HG03457 (cell line): ENCODE measurements around the gene CPNE4.
"Not testable (repeated sequence)": the region's sequence is repeated elsewhere in the genome, so short reads cannot be mapped to it uniquely, and the experiment has no call there.

Source experiments
- ATAC-seq: cut with Tn5 transposase; IDR thresholded peaks from one replicate; pipeline ENCODE4 v1.9.1; 2021; ENCODE audit warnings: moderate number of reproducible peaks; ENCODE audit not compliant: unreplicated experiment

CPNE4 gene

DNA sequence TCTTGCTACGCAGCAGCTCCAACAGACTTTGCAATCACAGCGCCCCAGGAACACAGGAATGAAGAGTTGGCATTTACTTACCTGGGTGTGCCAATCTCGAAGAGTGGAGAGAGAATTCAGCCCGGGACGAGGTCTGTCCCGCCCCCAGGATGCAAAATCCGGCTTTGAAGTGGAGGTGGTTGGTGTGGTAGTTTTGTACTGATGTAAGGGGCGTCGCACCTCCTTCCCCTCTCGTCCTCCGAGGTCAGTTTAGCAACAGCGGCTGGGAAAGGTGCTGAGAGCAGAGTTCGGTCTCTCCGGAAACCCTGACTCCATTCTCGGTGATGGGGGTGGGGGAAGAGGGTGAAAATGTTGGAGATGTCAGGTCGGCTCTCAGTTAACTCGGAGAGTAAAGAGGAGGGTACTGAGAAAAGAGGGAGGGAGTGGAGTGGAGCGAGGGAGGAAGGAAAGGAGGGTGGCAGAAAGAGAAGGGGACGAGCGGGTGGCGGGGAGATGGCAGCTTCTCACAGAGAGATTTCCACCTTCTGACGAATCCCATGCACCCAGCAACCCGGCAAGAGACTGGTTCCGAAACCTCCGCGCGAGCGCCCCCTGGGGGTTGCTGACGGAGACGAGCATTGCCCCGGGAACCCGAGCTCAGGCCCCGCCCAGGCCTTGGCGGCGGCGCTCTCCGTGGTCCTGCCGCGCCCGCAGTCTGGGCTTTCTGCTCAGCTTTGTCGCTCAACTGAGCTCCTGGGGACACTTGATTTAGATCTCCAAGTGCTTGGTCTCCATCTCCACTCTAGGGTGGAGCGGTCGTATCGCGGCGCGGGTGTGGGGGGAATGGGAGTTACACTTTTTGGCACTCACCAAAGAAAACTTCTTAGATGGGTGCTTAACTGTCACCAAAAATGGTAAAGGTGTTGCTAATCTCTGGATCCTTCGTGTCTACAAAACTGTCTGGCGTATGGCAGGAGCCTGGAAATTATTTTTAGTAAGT is at the start of gene CPNE4:
Gene CPNE4 (minus strand): TSS at position 529 of the 979 bp plus-strand sequence.
- no peak for ATAC-seq

DNA sequence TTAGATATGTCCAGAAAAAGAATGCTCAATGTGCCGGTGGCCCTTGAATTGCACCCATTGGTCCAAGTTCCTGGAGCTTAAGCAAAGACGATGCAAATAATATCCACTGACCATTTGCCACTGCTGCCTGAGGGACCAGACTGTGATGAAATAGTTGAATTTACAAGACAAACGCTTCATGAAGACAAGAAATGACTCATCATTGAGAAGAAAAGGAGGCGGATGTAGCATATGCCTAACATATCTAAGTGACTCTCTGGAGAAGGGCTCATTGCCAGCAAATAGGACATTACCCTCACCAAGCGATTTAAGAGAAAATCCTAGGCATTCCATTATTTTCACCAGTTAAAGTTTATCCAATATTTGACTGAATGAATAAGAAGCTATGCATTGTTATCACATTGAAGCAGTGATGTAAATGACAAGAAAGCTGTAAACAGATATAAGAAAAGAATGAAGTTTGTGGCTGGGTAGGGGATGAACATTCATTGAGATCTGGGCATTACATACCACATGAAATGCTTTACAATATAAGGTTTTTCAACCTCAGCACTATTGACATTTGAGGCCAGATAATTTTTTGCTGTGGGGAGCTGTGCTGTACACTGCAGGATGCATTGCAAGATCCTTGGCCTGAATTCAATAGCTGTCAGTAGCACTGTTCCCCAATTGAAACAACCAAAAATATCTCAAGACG is 48.9 kb upstream of the CPNE4 start:
- ATAC-seq = no peak

DNA sequence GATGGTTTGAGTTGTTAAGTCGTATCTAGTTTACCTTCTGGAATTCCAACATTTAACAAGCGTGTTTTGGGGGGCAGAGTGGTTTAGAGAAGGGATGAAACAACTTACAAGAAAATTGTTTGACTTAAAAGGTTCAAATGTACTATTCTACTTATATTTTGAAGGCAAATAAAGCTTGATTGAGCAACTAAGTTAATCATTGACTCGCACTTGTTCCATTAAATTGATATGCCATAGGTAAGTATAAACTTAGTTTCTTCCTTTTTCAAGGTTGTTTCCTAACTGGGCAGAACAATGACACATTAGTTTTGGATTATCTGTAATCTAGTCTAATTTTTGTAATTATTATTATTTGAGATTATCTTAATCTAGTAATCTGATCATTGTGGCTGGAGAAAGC is 48.3 kb upstream of the CPNE4 start:
- no peak for ATAC-seq

DNA sequence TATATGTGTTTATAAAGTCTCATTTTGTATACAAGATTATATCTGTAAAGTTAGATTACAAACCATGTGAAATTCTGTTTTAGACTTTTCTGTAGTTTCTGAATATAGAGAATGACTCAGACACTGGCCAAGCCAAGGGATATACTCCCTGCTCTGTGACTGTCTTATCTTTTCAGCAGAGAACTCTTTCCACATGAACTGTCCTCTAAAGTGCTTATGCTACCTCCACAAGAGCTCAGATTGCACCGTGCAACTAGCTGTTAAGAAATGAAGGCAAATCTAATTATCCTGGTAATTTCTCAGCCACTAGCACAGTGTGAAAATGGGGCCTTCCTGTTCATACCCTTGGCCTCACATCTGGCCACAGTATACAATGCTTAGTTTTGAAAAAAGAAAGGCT is 44.3 kb upstream of the CPNE4 start:
- ATAC-seq = no peak

DNA sequence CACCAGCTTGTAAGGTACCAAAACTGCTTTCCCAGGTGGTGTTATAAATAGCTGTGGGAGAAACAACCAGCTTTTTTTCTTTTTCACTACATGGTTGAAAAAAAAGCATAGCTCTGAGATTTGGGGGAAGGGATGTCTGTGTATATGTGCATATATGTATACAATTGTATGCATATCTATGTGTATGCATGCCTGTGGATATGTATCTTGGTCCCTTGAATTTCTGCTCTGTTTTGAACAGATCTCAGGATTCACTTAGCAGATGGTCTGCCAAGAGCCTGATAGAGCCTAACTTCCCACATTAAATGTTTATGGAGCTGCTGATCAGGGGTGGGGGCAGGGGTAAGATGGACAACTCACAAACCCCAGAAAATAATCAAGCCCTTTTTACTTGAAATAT is 39.0 kb upstream of the CPNE4 start:
- ATAC-seq = no peak

DNA sequence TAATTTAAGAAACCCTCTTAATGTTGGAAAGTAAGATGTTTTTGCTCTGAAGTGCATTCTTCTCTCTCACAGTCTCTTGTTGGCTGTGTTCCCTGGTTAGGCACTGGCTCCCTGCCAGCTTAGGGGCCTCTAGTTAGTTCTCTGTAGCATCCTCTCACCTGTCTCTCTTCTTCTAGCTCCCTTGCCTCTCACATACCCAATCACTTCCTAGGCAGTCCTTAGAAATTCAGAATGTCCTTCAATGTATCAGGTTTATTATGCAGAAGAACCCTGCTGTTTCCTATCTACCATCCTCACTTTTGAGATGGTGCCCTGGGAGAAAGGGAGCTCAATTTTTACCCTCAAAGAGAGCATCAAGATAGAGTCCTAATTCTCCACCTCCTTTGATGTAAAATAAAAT is 36.2 kb upstream of the CPNE4 start:
- ATAC-seq = no peak

DNA sequence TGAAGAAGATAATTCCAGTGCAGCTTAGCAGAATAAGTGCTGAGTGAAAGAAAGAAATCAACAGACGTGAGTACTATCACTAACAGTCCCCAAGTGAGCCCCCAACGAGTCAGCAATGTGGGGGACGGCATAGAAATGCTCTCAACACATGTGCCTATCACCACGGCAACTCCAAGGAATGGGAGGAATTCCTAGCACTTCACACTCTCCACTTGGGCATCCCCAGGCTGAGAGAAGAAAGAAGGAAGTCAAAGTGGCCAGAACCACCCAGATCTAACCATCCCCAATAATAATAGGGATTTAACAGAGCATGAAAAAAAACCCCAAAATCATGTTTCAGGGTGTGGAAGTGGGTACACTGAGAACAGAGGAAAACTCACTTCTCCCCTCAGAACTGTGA is 29.3 kb upstream of the CPNE4 start:
- no peak for ATAC-seq

DNA sequence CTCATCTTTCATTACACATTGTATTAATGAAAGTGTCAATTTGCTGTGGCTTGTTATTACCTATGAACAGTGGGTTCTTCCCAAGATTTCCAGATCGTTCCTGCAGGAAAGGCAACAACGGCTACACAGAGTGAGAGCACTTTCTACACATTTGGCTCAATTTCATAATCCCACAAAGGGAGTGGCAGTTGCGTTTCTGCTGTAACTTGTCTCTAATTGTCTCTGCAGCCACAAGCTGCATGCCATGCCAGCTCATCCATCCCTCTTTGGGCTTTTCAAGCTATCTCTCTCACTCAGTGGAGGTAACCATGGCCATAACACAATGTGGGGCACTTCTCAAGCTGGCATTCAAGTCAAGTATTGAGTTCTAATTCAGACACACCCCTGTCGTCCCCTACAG is 27.7 kb upstream of the CPNE4 start:
- ATAC-seq = no peak

DNA sequence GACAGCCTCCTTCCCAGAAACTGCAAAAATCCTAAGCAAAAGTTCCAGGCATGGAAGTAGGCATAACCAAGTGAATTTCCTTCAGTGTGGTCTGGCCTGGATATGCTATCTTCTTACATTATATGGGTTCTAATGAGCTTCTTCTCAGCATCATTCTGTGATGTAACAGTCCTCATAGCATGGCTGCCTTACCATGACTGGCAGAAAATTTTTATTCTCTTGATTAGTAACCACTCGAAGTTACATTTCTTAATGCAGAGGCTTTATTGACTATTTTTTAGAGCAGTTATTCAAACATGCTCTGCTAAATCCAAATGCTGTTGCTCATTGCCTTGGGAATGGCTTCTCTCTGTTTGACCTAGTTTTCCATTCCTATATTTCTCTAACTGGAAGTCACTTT is 21.1 kb upstream of the CPNE4 start:
- no peak for ATAC-seq

DNA sequence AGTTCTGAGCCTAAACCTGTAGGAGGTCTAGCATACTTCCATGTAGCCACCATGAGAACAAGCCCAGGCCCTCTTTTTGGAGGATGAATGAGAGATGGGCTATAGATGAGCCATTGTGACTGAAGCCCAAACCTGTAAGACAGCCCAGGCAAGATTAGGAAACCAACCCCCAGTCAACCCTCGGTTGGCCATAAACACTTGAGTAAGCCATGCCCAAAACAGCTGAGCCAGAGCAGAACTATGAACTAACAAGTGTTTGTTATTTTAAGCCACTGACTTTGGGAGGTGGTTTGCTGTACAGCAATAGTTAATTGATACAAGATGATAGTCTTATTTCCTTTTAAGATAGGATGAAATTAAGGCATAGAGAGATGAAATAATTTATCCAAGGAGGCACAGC is 12.4 kb upstream of the CPNE4 start:
- no peak for ATAC-seq

DNA sequence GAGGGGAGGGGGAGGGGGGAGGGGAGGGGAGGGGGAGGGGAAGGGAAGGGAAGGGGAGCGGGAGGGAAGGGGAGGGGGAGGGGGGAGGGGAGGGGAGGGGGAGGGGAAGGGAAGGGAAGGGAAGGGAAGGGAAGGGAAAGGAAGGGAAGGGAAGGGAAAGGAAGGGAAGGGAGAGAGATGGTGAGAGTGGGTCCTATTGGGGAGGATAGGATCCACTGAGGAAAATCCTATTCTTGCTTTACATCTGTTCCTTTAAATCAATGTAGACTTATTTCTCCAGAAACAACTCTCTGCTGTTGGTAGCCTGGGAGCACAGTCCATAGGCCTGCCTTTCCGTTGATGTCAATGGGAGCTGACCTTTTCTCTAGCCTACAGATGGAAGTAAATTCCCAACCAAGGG is 10.1 kb upstream of the CPNE4 start:
- not testable (repeated sequence) for ATAC-seq

DNA sequence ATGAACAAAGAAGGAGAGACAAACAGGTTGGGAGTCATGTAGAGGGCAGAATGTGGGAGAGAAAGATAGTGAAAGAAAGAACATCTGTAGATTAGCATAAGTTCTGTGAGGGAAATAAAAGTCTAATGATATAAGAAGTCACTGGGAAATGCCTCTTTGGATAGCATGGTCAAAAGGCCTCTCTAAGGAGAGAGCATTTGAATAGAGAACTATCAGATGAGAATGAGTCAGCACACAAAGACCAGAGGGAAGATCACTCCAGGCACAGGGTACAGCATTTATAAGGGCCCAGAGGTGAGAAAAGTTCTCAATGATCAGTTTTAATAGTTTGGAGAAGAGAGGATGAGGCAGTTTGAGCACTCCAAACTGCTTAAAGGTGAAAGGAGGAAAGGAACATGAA is 7.9 kb upstream of the CPNE4 start:
- ATAC-seq = no peak

DNA sequence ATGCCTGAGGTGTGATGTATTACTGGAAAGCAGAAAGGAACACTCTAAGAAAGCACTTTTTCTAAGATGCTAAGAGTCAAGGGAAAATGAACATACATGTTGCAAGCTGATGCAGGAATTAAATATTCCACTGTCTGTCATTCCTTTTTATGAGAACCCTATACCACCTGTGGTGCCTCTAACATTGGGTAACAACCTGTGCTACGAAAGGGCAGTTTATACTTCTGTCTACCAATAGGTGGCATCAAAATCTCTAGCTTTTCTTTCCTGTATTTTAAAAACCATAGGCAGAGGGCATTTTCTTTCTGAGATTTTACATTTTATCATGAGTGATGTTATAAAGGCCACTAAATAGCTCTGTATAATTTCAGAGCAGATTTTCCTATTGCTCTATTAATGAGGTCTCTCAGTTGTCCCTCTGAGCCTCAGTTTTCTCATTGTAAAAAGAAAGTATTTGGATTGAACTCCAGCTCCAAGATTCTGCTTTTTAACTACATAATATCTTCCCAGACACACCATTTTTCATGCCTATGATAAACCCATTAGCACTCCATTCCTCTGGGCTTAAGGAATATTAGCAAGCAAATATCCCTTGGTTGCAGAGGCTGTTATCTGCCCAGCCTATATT is 3.5 kb upstream of the CPNE4 start:
- ATAC-seq = no peak

DNA sequence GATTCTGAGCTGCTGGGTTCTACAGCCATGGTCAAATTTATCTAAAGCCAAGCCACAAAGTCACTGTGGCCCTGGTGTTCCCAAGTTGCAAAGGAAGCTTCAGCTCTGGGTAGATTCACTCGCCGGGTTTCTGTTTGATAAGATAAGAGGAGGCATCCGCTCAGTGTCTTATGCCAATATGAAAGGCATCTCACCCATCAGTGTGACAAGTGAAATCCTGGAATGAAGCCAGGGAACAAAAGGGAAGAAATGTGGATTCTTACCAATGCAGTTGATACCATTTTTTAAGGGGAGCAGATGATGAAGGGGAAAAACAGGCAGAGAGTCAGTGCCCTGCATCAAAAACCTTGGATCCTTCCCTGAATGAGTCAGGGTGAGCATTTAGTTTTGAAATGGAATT is 2.8 kb upstream of the CPNE4 start:
- no peak for ATAC-seq

DNA sequence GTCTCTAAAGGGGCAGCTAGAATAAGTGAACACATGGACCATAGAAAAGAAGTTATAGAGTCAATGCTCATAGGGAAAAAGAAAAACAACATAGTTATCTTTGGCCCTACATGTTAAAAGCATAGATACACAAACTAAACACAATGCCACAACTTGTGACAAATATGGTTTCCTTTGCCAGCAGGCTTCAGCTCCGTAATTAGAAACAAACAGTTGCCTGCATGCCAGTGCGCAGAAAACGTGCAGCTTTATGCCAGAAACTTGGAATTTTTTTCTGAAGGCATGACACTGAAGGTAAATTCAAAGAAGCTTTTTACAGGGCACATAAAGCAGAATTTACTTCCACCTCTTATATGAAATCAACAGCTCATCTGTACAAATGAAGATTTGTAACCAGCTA is 2.2 kb upstream of the CPNE4 start:
- no peak for ATAC-seq

DNA sequence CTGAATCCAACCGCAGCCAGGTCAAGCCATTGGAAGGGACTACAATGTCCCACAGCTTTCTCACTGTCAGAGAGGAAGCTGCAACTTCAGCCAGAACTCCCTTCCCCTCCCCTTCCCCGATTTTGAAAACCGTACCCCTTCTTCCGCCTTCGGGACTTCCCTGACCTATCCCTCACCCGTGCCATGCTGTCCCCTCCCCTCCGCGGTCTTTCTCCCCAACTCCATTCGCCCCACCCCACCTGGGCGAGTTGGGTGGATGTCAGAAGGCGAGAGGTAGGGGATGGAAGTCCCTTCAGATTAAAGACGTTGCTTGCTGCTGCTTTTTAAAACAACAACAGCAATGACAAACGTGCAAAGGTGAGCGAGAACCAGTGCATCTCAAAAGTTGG is 723 bp downstream of the CPNE4 start:
- ATAC-seq = no peak

DNA sequence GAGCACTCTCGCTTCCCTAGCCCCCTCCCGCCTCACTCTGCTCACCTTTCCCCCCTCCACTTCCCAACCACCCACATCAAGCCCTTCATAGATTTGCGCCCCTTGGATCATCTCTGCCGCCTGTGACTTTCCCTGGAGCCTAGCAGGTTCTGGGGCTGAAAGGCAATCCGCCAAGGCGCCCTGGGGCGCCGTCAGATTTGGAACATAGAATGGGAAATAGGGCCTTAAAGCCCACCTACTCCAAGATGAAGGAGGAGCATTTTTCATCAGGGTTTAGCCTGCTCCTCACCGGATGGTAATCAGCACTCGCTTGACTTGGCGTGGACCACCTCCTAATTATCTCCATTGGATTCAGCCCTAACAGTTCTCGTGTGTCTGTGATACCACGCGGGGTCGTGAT is 1.3 kb downstream of the CPNE4 start:
- no peak for ATAC-seq

DNA sequence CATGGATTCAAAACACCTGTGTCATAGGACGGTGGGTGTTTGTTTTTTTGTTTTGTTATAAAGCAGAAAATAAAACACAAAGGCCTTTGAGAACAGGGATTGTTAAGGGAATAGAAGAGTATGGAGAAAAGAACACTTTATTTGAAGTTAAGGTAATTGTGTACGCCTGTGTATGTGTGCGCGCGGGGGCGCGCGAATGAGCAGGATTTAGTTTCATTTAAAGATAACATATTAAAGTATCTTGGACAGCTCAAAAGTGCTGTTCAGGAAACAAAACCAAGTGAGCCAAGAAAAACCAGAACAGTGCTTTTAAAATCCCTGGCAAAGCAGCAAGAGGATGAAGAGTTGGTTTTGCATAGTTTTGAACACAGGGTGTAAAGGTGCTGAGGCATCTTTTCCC is 1.9 kb downstream of the CPNE4 start:
- no peak for ATAC-seq

DNA sequence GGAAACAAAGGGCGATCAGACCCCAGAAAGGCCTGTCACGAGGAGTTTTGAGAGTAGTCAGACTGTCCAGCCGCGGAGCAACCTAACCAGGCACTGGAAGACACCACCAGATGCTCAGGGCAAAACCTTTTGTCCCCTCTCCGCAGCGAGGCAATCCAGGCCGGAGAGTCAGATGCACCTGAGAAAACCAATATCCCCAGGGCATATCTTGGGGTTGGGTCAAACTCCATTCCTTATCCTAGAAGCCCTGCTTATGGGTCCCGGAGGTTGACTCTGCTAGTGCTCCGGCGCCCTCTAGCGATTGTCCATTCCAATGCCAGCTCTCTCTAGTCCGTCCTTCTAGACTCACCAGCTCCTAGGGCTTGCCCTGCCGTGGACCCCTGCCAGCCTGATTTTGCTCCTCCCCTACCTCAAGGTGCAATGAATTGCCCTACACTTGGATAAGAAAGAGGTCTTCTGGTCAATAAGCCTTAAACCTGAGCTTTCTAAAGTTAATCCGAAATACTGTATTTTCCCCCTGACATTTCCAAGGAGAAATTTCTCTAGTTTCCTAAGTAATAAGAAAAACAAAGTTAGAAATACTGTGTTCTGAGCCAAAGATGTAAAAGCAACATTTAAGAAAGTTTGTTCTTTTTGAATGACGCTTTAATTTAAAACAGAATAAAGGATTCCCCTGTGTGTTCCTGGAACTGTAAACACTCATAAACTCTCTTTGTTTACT is 5.5 kb downstream of the CPNE4 start:
- no peak for ATAC-seq

DNA sequence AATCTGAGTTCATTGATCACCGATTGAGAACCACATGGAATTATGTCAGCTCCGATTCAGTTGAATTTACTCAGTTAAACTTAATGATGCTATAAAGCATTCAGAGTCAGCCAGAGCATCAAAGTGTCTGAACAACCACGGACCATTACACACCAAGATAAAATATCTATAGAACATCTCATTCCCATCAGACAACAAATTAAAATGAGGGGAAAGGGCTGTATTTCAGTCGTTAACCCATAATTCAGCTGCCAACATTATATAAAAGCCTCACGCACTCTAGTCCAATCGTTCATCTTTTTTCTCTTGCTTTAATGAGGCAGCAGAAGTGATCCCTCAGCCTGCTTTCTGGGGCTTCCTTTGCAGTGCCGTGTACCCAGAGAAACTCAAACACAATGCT is 11.9 kb downstream of the CPNE4 start:
- no peak for ATAC-seq

DNA sequence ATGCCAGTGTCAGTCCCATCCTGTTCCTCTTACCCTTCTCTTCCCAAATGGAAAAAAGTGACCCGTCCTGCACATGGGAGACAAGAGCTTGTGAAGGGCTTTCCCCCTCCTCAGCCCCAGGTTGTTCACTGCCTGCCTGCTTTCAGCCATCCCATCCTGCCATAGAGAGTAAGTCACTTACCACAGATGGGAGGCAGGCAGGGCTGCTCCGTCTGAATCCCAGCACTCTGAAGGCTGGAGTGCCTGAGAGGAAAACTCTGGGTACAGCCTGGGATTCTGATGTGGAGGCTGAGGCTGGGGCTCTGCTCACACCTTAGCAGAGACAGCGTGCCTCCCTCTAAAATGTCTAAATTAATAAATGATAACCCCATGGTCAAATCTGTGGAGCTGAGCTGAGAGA is 14.8 kb downstream of the CPNE4 start:
- ATAC-seq = no peak
